T-cell (primary cell): Measurements from ENCODE around the gene UPF1. TPM values are rescaled to one million over a fixed set of nuclear protein-coding genes. Genes with fewer than 3 reads are reported as not detected.

Experiments used
- ATAC-seq, 4 experiments: fragments of 200-7000 bp in 3 of 4; fragments of 150-1000 bp in 1 of 4; cut with Tn5 transposase; replicated peaks in 1 of 4; 1 replicate in 3 of 4; 2 replicates in 1 of 4; pipeline ENCODE4 v1.10.0; 2021; ENCODE audit warnings: moderate library complexity in 3 of 4, mild to moderate bottlenecking in 2 of 4, moderate number of reproducible peaks in 1 of 4
- CTCF ChIA-PET, 2 donors: fragments of 300-600 bp; sonication (Branson Sonifier 250); formaldehyde crosslinking; loops; one replicate each; lab custom pipeline; 2022; ENCODE audit warnings: antibody characterized with exemption in 2 of 2; lab: Charles Lee
- POLR2A ChIA-PET, 2 donors: fragments of 300-600 bp; sonication (Branson Sonifier 250); formaldehyde crosslinking; loops; one replicate each; lab custom pipeline; 2022; ENCODE audit warnings: antibody characterized with exemption in 2 of 2; lab: Charles Lee
- DNase-seq, 35 experiments: peaks; one replicate each; pipeline versions ENCODE4 v3.0.0 to v3.0.0-alpha.2; 2013 to 2023
- H3K27ac ChIP-seq: one replicate; pipeline ENCODE4 v1.5.1; 2013; ENCODE audit warnings: low read length
- H3K27me3 ChIP-seq, 2 experiments: replicated peaks in 1 of 2; 1 replicate in 1 of 2; 2 replicates in 1 of 2; pipeline versions ENCODE4 v1.6.1 to v1.7.0; 2013; ENCODE audit warnings: low read length in 1 of 2, mixed read lengths in 1 of 2; ENCODE audit not compliant: control insufficient read depth in 2 of 2, insufficient read depth in 2 of 2; ENCODE audit errors: extremely low read depth in 1 of 2
- H3K36me3 ChIP-seq, 2 donors: 1 replicate in 1 of 2; 2 replicates in 1 of 2; pipeline versions ENCODE4 v1.6.1 to v1.7.0; 2013; ENCODE audit warnings: low read length in 1 of 2; ENCODE audit not compliant: control insufficient read depth in 2 of 2, insufficient read depth in 1 of 2; ENCODE audit errors: extremely low read depth in 1 of 2
- H3K4me1 ChIP-seq, 2 experiments: 1 replicate in 1 of 2; 2 replicates in 1 of 2; pipeline versions ENCODE4 v1.6.1 to v1.7.0; 2013; ENCODE audit warnings: low read length in 2 of 2, mixed read lengths in 1 of 2; ENCODE audit not compliant: insufficient read depth in 2 of 2, control insufficient read depth in 1 of 2; ENCODE audit errors: extremely low read depth in 1 of 2
- H3K4me3 ChIP-seq, 2 donors: 1 replicate in 1 of 2; 2 replicates in 1 of 2; pipeline versions ENCODE4 v1.5.1 to v1.7.0; 2013; ENCODE audit warnings: mild to moderate bottlenecking in 2 of 2, low read length in 1 of 2, moderate library complexity in 1 of 2; ENCODE audit not compliant: control insufficient read depth in 1 of 2; ENCODE audit errors: extremely low read depth in 1 of 2
- H3K9me3 ChIP-seq: 2 replicates; pipeline ENCODE4 v1.7.0; 2013
- H3K27ac Mint-ChIP-seq, 2 donors: one replicate each; pipeline ENCODE4 v1.8.0; 2020 to 2021; ENCODE audit warnings: mild to moderate bottlenecking in 2 of 2, mixed read lengths in 2 of 2
- H3K27me3 Mint-ChIP-seq, 2 donors: one replicate each; pipeline ENCODE4 v1.8.0; 2021 to 2022; ENCODE audit warnings: mixed read lengths in 2 of 2
- H3K36me3 Mint-ChIP-seq: one replicate; pipeline ENCODE4 v1.8.0; 2021; ENCODE audit warnings: mixed read lengths
- H3K4me1 Mint-ChIP-seq, 3 donors: one replicate each; pipeline ENCODE4 v1.8.0; 2020 to 2022; ENCODE audit warnings: mixed read lengths in 3 of 3, mild to moderate bottlenecking in 1 of 3
- H3K4me3 Mint-ChIP-seq, 3 donors: one replicate each; pipeline ENCODE4 v1.8.0; 2020 to 2022; ENCODE audit warnings: mild to moderate bottlenecking in 3 of 3, mixed read lengths in 3 of 3, moderate library complexity in 3 of 3
- H3K9me3 Mint-ChIP-seq, 3 donors: one replicate each; pipeline ENCODE4 v1.8.0; 2020 to 2022; ENCODE audit warnings: mixed read lengths in 3 of 3
- WGBS: methylation state at CpG from one replicate; pipeline ENCODE4 v1.1.5; 2013; ENCODE audit warnings: missing lambda C conversion rate; ENCODE audit not compliant: insufficient coverage; 5-methylcytosine and 5-hydroxymethylcytosine counted together
- total RNA-seq, 35 experiments: library from RNA in 6 of 35; stranded (reverse) in 6 of 35; fragments of 120-200 nt in 1 of 35; gene quantifications; one replicate each; pipeline versions ENCODE4 v1.2.1 to v1.2.4 and lab custom pipeline; 2013 to 2026

UPF1 gene
- total RNA-seq, 5 donors from 2014 or later (not counting 1 experiment from before 2014, with no cell fraction given): 114 to 143 (median 127) TPM

GRCh38 chr19:18833141-18833476 is 1.4 kb downstream of the UPF1 start:
- Histone ChIP-seq H3K36me3 (peaks cover 0 to 31% of the 10 kb centered on the region in 2 donors), H3K4me1 (peaks cover 17 to 61% of the 10 kb centered on the region in 2 experiments), H3K4me3 (peak overlapping the region; percentile 81 to 82), H3K27ac (peak overlapping the region; percentile 73), H3K9me3 (no peaks in the 10 kb centered on the region), H3K27me3 (no peaks in the 10 kb centered on the region)
- H3K27me3 Mint-ChIP-seq: no peaks in the 10 kb centered on the region
- peaks cover 29% of the 10 kb centered on the region for H3K36me3 Mint-ChIP-seq
- peaks cover 52 to 54% (median 52%) of the 10 kb centered on the region in 3 donors for H3K4me1 Mint-ChIP-seq
- ATAC-seq (no peak), DNase-seq (peak in 1 of 35 experiments; percentile 22)
- H3K9me3 Mint-ChIP-seq: no peaks in the 10 kb centered on the region
- ChIA-PET CTCF (interaction anchor here in 1 of 2 donors (1.3 kb wide), 1 partner anchor 414 kb away, joined by 3 read pairs; the partner anchor contains the start of gene SSBP4), POLR2A (no interaction called here)
- H3K4me3 Mint-ChIP-seq: peak overlapping the region; percentile 89 to 91 (median 90)
- 0% methylated on average over 2 of the region's 9 CpGs for WGBS
- peak overlapping the region; percentile 88 to 90 for H3K27ac Mint-ChIP-seq

DNA sequence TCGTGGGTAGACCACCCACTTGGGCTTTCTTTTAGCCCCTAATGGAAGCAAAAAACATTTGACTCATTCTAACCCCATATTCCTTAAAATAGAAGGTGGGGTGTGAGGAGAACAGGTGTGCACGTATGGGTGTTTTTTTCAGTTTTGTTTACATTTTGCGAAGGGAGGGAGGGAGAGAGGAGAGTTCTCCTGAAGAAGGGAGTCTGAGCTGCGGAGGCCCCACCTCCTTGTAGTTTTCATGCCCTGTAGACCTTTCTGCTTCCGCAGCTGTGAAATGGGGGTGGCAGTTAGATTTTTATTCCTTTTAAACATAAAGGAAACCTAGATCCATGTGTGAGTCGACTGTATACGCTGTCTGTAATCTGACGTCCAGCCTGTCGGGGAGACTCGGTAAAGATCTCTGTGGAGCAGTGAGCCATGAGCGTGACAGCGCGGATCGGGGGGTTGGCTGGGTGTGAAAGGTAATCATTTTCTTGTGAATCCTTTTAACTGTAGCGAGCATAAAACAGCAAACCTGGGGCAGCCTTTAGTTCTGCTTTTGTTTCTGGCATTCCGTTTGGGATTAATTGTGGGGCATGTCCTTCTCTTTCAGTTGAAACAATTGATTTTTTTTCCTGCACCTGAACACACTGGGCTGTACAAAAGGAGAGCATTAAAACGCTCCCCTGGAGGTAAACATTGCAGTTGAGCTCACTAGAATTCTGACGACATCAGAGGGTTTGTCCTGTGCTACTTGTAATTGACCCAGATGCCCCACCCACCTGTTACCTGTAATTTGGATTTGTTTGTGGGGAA is 2.3 kb downstream of the UPF1 start:
- H3K9me3 ChIP-seq: no peaks in the 10 kb centered on the region
- peaks cover 0 to 33% of the 10 kb centered on the region in 2 donors for H3K36me3 ChIP-seq
- peak in 1 of 35 experiments; percentile 22 for DNase-seq
- H3K27ac ChIP-seq: no peak overlapping the region
- no peak for ATAC-seq
- ChIA-PET CTCF (no interaction called here), POLR2A (interaction anchor here in 1 of 2 donors (0.5 kb wide), 2 partner anchors 9 to 260 kb away, joined by 3 to 4 read pairs; no protein-coding TSS in a partner anchor)
- H3K27me3 ChIP-seq: no peaks in the 10 kb centered on the region
- Mint-ChIP-seq H3K9me3 (no peaks in the 10 kb centered on the region), H3K27me3 (no peaks in the 10 kb centered on the region), H3K4me3 (peak overlapping the region; percentile 89 to 91 (median 90)), H3K36me3 (peaks cover 29% of the 10 kb centered on the region), H3K27ac (peak overlapping the region; percentile 69 to 88), H3K4me1 (peaks cover 61 to 62% (median 61%) of the 10 kb centered on the region in 3 donors)
- H3K4me1 ChIP-seq: peaks cover 17 to 69% of the 10 kb centered on the region in 2 experiments
- H3K4me3 ChIP-seq: peak overlapping the region; percentile 65 to 82
- 28% methylated on average over 9 of the region's 18 CpGs for WGBS

- ATAC-seq: no peak
Measured at GRCh38 chr19:18834644-18834984, 2.9 kb downstream of the UPF1 start.

GRCh38 chr19:18839465-18840287 is 7.9 kb downstream of the UPF1 start:
- Histone ChIP-seq H3K4me3 (no peak overlapping the region), H3K27ac (no peak overlapping the region), H3K36me3 (peaks cover 0 to 24% of the 10 kb centered on the region in 2 donors), H3K4me1 (peaks cover 5 to 98% of the 10 kb centered on the region in 2 experiments), H3K9me3 (no peaks in the 10 kb centered on the region), H3K27me3 (no peaks in the 10 kb centered on the region)
- ChIA-PET CTCF (no interaction called here), POLR2A (interaction anchor here in 1 of 2 donors (0.5 kb wide), 1 partner anchor 320 kb away, joined by 4 read pairs; no protein-coding TSS in a partner anchor)
- H3K36me3 Mint-ChIP-seq: peaks cover 21% of the 10 kb centered on the region
- peak overlapping the region in 1 of 3 donors; percentile 65 for H3K4me3 Mint-ChIP-seq
- DNase-seq (no peak), ATAC-seq (no peak)
- 95% methylated on average over 12 of the region's 15 CpGs for WGBS
- H3K27me3 Mint-ChIP-seq: no peaks in the 10 kb centered on the region
- no peaks in the 10 kb centered on the region for H3K9me3 Mint-ChIP-seq
- H3K27ac Mint-ChIP-seq: peak overlapping the region in 1 of 2 donors; percentile 34
- H3K4me1 Mint-ChIP-seq: peaks cover 87 to 93% (median 93%) of the 10 kb centered on the region in 3 donors

More at GRCh38 chr19:18834644-18834984, 2.9 kb downstream of the UPF1 start:
- H3K36me3 Mint-ChIP-seq: peaks cover 29% of the 10 kb centered on the region
- H3K9me3 Mint-ChIP-seq: no peaks in the 10 kb centered on the region
- ChIA-PET CTCF (interaction anchor here in 1 of 2 donors (0.6 kb wide), 1 partner anchor 194 kb away, joined by 4 read pairs; no protein-coding TSS in a partner anchor), POLR2A (interaction anchor here in 1 of 2 donors (0.6 kb wide), 1 partner anchor 264 kb away, joined by 5 read pairs; no protein-coding TSS in a partner anchor)
- WGBS: 65% methylated on average over 2 of the region's 4 CpGs
- DNase-seq: no peak
- Histone ChIP-seq H3K27me3 (no peaks in the 10 kb centered on the region), H3K36me3 (peaks cover 0 to 33% of the 10 kb centered on the region in 2 donors), H3K4me1 (peaks cover 17 to 75% of the 10 kb centered on the region in 2 experiments), H3K9me3 (no peaks in the 10 kb centered on the region), H3K4me3 (peak overlapping the region; percentile 1 to 82), H3K27ac (no peak overlapping the region)
- peaks cover 63 to 67% (median 67%) of the 10 kb centered on the region in 3 donors for H3K4me1 Mint-ChIP-seq
- H3K27ac Mint-ChIP-seq: peak overlapping the region; percentile 53 to 88
- no peaks in the 10 kb centered on the region for H3K27me3 Mint-ChIP-seq
- H3K4me3 Mint-ChIP-seq: peak overlapping the region; percentile 89 to 91 (median 90)

GRCh38 chr19:18840288-18841267 is 8.8 kb downstream of the UPF1 start:
- ATAC-seq (no peak), DNase-seq (no peak)
- peaks cover 86 to 93% (median 92%) of the 10 kb centered on the region in 3 donors for H3K4me1 Mint-ChIP-seq
- Histone ChIP-seq H3K27ac (no peak overlapping the region), H3K36me3 (peaks cover 0 to 21% of the 10 kb centered on the region in 2 donors), H3K4me1 (peaks cover 3 to 98% of the 10 kb centered on the region in 2 experiments), H3K27me3 (no peaks in the 10 kb centered on the region), H3K4me3 (no peak overlapping the region), H3K9me3 (no peaks in the 10 kb centered on the region)
- no peaks in the 10 kb centered on the region for H3K9me3 Mint-ChIP-seq
- POLR2A ChIA-PET: no interaction called here
- 91% methylated on average over 20 of the region's 26 CpGs for WGBS
- CTCF ChIA-PET: interaction anchor here (0.6 to 1.0 kb wide), 2 partner anchors 8 kb away, joined by 3 read pairs; partner anchors contain the start of gene UPF1 (in 1 of the 2)
- H3K36me3 Mint-ChIP-seq: peaks cover 16% of the 10 kb centered on the region
- peak overlapping the region in 1 of 2 donors; percentile 69 for H3K27ac Mint-ChIP-seq
- peak overlapping the region in 1 of 3 donors; percentile 65 for H3K4me3 Mint-ChIP-seq
- no peaks in the 10 kb centered on the region for H3K27me3 Mint-ChIP-seq
